HL-60 (cell line): ENCODE results near the gene HMOX2.

Experiments
- CTCF ChIP-seq: IDR thresholded peaks from one replicate; pipeline ENCODE4 v1.5.1; 2011; ENCODE audit warnings: low read length, control low read depth, inconsistent platforms; ENCODE audit not compliant: insufficient read depth
- GABPA ChIP-seq: IDR thresholded peaks from 2 replicates; pipeline ENCODE4 v1.6.1; 2012; ENCODE audit warnings: low read depth
- POLR2AphosphoS5 ChIP-seq: IDR thresholded peaks from 2 replicates; pipeline ENCODE4 v1.6.1; 2012; ENCODE audit warnings: low read depth
- REST ChIP-seq: IDR thresholded peaks from 2 replicates; pipeline ENCODE4 v1.6.1; 2012; ENCODE audit warnings: low read depth; ENCODE audit not compliant: insufficient replicate concordance

GRCh38 chr16:4525634-4526277 lies 49.6 kb downstream of the HMOX2 start:
- TF ChIP-seq POLR2AphosphoS5 (no peak), CTCF (no peak), REST (no peak), GABPA (no peak)
